GM19463 (cell line): ENCODE results near the gene MED13L.

Experiments used
- ATAC-seq: cut with Tn5 transposase; IDR thresholded peaks from one replicate; pipeline ENCODE4 v1.9.1; 2021; ENCODE audit warnings: mild to moderate bottlenecking, moderate library complexity; ENCODE audit not compliant: unreplicated experiment

Gene MED13L

GRCh38 chr12:115930336-115930735 lies 347.2 kb downstream of the MED13L start:
- no peak for ATAC-seq

GRCh38 chr12:115926037-115926670 lies 351.3 kb downstream of the MED13L start:
- ATAC-seq = no peak

GRCh38 chr12:115923851-115924250 lies 353.6 kb downstream of the MED13L start:
- ATAC-seq = no peak

GRCh38 chr12:115922952-115923564 lies 354.4 kb downstream of the MED13L start:
- no peak for ATAC-seq

GRCh38 chr12:115920395-115921183 lies 356.9 kb downstream of the MED13L start:
- no peak for ATAC-seq

- no peak for ATAC-seq
Measured at GRCh38 chr12:115918763-115919162, 358.7 kb downstream of the MED13L start.

GRCh38 chr12:115916910-115917668 lies 360.4 kb downstream of the MED13L start:
- ATAC-seq = peak; percentile 85

- ATAC-seq = no peak
Measured at GRCh38 chr12:115914122-115914521, 363.4 kb downstream of the MED13L start.

GRCh38 chr12:115912440-115912839 lies 365.1 kb downstream of the MED13L start:
- no peak for ATAC-seq

- ATAC-seq = no peak
Measured at GRCh38 chr12:115911360-115911759, 366.1 kb downstream of the MED13L start.

- no peak for ATAC-seq
Measured at GRCh38 chr12:115910057-115910456, 367.4 kb downstream of the MED13L start.
